GM18951 (cell line): ENCODE measurements around the gene NPM3.

Source experiments
- POLR2A ChIP-seq: IDR thresholded peaks from 4 replicates; pipeline ENCODE4 v1.6.1; 2011; ENCODE audit warnings: mild to moderate bottlenecking; ENCODE audit not compliant: insufficient read length, insufficient read depth; ENCODE audit errors: extremely low read depth
- in situ Hi-C: fragments of 300-500 bp; cut with MboI; formaldehyde crosslinking; loops from one replicate; pipeline ENCODE4 v1.12.0; 2022; ENCODE audit warnings: low sequenced_read_pairs, mixed read lengths, inconsistent platforms; ENCODE audit not compliant: unreplicated experiment

NPM3 gene

DNA sequence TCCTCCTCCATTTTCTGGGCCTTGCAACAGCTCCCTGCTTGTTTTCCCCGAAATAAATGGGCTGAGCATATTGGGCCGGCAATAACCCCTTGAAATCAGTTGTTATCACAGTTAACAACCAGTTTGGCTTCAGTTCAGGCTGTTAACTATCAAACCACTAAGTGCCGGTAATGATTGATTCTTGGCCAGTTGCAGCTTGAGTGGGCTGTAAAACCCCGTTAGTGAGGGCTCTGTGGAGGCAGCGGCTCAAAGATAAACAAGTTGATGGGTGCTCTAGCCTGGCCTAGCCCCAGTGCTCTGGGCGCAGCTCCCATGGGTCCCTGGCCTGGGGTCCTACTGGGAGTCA lies 15.7 kb downstream of the NPM3 start:
- no peak for TF ChIP-seq POLR2A
- in situ Hi-C loops: loop anchor here (25.0 kb wide), 1 partner anchor 555 kb away; no protein-coding TSS in a partner anchor

DNA sequence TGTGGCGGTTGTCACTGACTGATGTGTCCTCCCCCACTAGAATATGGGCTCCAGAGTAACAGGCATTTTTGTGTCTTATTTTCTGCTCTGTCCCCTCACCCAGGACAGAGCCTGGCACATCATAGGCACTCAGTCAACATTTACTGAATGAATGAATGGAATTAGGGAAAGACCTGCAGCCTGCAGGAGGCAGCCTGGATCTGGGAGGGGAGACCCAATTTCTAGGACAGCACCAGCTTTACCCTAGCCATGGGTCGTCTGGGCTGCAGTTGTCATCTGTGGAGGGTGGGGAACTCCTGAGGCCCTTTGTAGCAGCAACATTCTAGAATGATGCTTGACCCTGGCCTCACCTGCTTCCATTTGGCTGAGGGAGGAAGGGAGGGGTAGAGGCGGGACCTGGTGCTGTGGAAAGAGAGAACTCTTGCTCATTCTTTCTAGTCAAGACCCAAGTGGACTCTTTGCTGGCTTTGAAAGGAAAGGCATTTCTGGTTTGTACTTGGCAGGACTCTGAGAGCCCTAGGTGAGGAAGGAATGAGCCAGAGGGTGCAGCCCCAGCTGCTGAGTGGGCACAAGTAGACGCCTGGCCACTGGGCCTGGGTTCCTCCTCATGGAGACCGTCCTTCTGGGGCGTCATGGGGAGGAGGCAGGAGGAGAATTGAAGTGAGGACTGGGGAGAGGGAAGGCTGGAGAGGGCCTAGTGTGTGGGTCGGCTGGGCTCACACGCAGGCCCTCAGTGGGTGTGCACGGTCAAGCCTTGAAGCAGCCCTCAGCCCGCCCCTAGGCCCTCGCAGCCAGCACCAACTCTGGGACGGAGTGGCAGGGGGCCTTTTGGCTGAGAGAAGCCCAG lies 16.3 kb downstream of the NPM3 start:
- no peak for TF ChIP-seq POLR2A
- in situ Hi-C loops: loop anchor here (25.0 kb wide), 1 partner anchor 555 kb away; no protein-coding TSS in a partner anchor

GRCh38 chr10:101766306-101766705 lies 16.9 kb downstream of the NPM3 start:
- in situ Hi-C loops: loop anchor here (25.0 kb wide), 1 partner anchor 554 kb away; no protein-coding TSS in a partner anchor
- TF ChIP-seq POLR2A: no peak

DNA sequence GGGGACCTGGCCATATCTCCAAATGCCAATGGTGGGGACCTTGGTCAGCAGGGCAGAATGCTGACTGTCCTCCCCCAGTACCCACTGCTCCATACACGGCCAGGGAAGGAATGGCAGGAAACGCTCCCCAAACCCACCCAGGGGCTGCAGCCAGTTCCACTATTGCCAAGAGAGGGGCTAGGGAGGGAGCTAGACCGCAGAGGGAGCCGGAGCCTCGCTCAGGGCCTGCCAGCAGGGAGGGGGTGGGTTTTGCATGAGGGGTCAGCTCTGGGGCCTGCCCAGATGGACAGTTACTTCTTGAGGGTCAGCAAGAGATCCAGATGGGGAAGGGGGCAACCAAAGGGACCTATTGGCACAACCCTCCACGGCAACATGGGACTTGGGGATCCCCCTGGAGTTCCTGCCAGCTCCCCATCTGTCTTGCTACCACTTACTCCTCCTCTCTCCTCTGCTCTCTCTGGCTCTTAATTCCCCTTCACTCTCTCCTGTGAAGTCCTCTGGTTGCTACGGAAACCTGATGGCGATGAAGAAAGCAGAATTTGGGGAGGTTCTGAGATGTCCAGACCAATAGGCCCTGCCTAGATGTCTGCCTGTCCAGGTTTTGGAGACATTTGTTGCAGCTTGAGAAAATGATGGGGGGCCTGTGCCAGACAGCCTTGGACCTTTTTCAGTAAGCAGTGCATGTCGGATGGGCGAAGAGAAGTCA lies 20.0 kb downstream of the NPM3 start:
- TF ChIP-seq POLR2A: no peak

DNA sequence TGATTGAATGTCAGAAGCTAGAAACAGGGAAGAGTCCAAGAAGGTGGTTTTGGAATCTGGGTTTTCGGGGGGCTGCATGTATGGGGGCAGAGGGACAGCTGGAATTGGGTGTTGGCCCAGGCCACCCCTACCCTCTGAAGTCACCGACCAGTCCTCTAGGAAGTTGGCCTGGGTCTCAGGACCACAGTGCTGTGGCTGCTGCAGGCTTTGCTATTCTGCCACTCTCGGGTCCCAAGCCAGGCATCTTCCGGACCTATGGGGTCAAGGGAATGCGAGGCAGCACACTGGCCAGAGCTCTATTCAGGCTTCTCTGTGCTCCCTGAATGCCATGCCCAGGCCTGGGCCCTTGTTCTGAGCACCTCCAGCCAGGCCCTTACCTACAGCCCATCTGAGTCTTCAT lies 20.5 kb downstream of the NPM3 start:
- in situ Hi-C loops: loop anchor here (25.0 kb wide), 1 partner anchor 550 kb away; no protein-coding TSS in a partner anchor
- no peak for TF ChIP-seq POLR2A

More for the DNA sequence above, 20.0 kb downstream of the NPM3 start:
- in situ Hi-C loops: loop anchor here (25.0 kb wide), 1 partner anchor 551 kb away; no protein-coding TSS in a partner anchor

- in situ Hi-C loops: loop anchor here (25.0 kb wide), 1 partner anchor 549 kb away; no protein-coding TSS in a partner anchor
- TF ChIP-seq POLR2A: no peak
Observed at GRCh38 chr10:101761226-101761625, 22.0 kb downstream of the NPM3 start.

DNA sequence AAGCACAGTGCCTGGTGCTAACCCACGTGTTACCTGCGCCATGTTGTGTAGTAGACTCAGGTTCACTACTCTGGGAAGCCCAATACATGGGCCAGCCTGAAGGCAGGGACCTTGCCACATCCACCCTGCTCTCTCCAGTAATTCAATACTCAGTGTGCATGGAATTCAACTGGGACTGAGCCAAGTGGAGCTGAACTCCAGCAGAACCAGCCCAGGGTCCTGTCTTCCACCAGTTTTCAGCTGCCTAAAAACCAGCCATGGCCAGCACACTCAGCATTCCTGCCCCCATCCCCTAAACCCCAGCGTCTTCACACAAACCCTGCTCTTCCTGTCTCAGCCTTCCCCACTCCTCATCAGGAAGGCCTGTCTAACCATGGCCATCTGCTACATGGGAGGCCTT lies 22.7 kb downstream of the NPM3 start:
- in situ Hi-C loops: loop anchor here (25.0 kb wide), 1 partner anchor 548 kb away; no protein-coding TSS in a partner anchor
- no peak for TF ChIP-seq POLR2A

DNA sequence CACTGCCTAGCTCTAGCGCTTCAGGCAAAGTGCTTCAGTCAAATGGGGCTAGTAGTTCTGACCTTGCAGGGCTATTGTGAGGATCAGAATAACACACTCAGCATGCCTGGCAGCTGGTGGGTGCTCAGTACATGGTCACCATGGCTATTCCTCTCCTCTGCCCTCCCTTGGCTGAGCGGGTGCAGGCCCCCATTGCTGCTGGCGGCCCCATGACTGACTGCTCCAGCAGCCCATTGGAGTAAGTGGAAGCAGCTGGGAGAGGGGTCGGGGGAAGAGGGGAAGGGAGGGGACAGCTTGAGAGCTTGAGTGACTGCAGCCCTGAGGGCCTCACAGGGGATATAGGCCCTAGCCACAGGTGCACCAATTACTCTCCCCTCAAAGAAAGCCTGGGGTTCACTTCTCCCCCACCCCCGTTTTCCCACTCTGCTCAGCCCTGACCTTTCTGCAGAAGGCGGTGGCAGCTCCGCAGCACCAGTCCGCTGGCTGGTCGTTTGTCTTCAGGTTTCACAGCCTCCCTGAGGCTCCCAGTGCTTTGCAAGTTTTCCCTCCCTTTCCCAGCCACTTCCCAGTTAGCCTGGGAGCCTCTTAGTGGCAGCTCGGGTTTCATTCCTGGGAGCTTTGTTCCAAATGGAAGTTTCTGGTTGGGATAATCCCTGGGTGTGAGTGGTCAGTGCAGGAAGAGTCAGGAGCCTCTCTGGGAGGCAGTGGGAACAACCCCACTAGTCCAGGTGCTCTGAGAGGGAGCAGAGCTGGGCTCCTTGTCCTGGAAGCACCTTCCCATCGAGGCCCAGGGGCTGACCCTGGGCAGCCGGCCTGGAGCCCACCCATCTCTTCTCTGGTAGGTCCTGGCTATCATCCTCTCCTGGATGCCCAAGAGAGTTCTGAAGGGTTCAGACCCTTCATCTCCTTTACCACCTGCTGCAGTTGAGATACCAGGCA lies 23.7 kb downstream of the NPM3 start:
- no peak for TF ChIP-seq POLR2A
- in situ Hi-C loops: loop anchor here (25.0 kb wide), 1 partner anchor 547 kb away; no protein-coding TSS in a partner anchor

- in situ Hi-C loops: loop anchor here (25.0 kb wide), 1 partner anchor 547 kb away; no protein-coding TSS in a partner anchor
- no peak for TF ChIP-seq POLR2A
Observed at GRCh38 chr10:101758858-101759257, 24.4 kb downstream of the NPM3 start.

DNA sequence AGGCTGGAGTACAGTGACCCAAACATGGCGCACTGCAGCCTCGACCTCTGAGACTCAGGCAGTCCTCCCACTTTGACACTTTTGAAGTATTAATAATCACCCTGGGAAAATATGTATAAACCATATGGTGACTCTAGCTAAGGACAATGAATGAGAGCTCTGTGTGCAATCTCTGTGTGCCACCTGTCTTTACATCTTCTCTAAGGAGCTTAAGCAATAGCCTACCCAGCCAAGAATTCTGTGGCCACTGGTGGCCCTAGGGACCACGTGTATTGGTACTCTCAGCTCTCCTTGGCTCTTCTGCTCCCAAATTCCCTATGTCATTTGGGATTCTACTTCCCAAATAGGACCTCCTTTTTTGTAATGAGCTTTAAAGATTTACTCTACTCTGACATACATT lies 31.0 kb downstream of the NPM3 start:
- no peak for TF ChIP-seq POLR2A
- in situ Hi-C loops: loop anchor here (25.0 kb wide), 1 partner anchor 540 kb away; no protein-coding TSS in a partner anchor

GRCh38 chr10:101749047-101750016 lies 33.9 kb downstream of the NPM3 start:
- in situ Hi-C loops: loop anchor here (25.0 kb wide), 1 partner anchor 537 kb away; no protein-coding TSS in a partner anchor
- no peak for TF ChIP-seq POLR2A

DNA sequence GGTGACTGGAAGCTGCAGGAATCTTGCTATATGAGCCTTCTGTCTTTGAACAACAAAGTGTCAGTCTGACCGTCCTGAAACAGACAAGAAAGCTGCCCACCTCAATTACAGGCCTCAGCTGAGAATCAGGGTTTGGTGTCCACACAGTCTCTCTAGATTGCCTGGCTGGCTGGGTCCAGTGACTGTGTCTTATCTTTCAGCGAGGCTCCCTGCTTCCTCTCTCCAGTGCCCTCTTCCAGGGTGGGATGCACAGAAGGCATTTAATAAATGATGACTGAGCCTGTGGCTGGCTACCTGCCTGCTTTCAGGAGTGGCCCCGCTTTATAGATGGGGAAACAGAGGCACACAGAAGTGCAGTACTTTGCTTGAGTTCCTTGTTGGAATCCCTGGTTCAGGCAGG lies 34.8 kb downstream of the NPM3 start:
- TF ChIP-seq POLR2A: no peak
- in situ Hi-C loops: no loop called here
